ENCODE measurements around the gene ZNF234. TPM values are rescaled to one million over a fixed set of nuclear protein-coding genes. Genes with fewer than 3 reads are reported as not detected.
A peak's percentile ranks its signal among the peaks of the same experiment; 100 is the strongest.
"Not testable (repeated sequence)": the region's sequence is repeated elsewhere in the genome, so short reads cannot be mapped to it uniquely, and the experiment has no call there.

The ZNF234 gene
- total RNA-seq, 2 donors from 2014 or later, result 2.3 to 4.9 TPM

DNA sequence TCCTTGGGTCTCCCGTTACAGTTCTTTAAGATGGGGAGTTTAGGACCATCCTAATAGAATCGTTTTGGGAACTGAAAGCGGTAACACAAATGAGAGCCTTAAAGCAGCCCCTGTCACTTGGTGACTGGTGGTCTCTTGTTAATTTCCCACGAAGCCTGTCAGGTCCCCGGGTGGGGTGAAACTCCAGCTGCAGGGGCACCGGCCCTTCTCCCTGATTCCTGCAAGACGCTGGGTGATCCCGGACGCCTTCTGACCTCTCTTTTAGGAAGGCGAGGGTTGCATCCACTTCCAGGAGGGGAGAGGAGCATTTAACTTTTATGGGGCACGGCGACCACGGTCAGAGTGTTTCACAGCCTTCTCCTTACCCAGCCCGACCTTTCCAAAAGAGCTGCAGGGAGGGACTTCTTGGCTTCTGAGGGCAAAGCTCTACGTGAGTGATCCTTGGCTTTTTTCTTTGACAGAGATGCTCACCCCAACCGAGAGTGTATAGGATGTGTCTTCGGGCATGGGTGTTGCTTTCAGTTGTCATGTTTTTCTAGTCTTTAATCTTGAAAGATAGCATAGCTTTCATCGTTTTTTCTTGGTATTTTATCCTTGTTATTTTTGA, 27.5 kb upstream of the ZNF234 start:
- Histone ChIP-seq H3K4me3 (peak overlapping the region; percentile 70 to 72), H3K4me1 (peaks cover 22% of the 10 kb centered on the region), H3K36me3 (replicated peaks in 1 of 2; ENCODE audit: insufficient read depth in 1 of 2, low read depth in 2 of 2) (peaks cover 3 to 6% of the 10 kb centered on the region in 2 donors), H3K9me3 (peaks cover 0 to 18% (median 0%) of the 10 kb centered on the region in 3 donors), H3K27me3 (no peaks in the 10 kb centered on the region), H3K27ac (peak overlapping the region; percentile 13 to 67 (median 52))
- 2% methylated on average over 18 of the region's 18 CpGs for WGBS, 2 donors
- DNase-seq, result peak in 1 of 4 donors; percentile 13
- intact Hi-C loops (cut with DNase I), result loop anchor here (10.0 kb wide), 2 partner anchors 51 to 109 kb away; partner anchors contain the start of genes ZNF226 and ZNF230
- ATAC-seq, result no peak
- TF ChIP-seq POLR2A (IDR thresholded peaks at IDR 0.05) (no peak), CTCF (IDR thresholded peaks at IDR 0.05) (no peak)

- not testable (repeated sequence) for H3K4me3 ChIP-seq, H3K27ac ChIP-seq
- peaks cover 18 to 20% of the 10 kb centered on the region in 2 donors for H3K36me3 ChIP-seq (replicated peaks in 1 of 2; ENCODE audit: insufficient read depth in 1 of 2, low read depth in 2 of 2)
These were observed 20.2 kb upstream of the ZNF234 start for GRCh38 chr19:44121162-44121561.

GRCh38 chr19:44131955-44132354, 9.4 kb upstream of the ZNF234 start:
- ATAC-seq, result no peak
- DNase-seq, result no peak
- TF ChIP-seq POLR2A (IDR thresholded peaks at IDR 0.05), result no peak
- no peak for TF ChIP-seq CTCF (IDR thresholded peaks at IDR 0.05)
- Histone ChIP-seq H3K27ac (no peak overlapping the region), H3K27me3 (no peaks in the 10 kb centered on the region), H3K9me3 (peaks cover 0 to 29% (median 0%) of the 10 kb centered on the region in 3 donors), H3K4me1 (no peaks in the 10 kb centered on the region), H3K36me3 (replicated peaks in 1 of 2; ENCODE audit: insufficient read depth in 1 of 2, low read depth in 2 of 2) (peaks cover 0 to 7% of the 10 kb centered on the region in 2 donors), H3K4me3 (no peak overlapping the region)
- intact Hi-C loops (cut with DNase I), result no loop called here
- 91 to 92% methylated on average over 5 of the region's 5 CpGs for WGBS, 2 donors

More at GRCh38 chr19:44121162-44121561, 20.2 kb upstream of the ZNF234 start:
- DNase-seq; H3K27me3 ChIP-seq; H3K4me1 ChIP-seq; intact Hi-C loops (cut with DNase I); ATAC-seq: not testable (repeated sequence)
- 85 to 88% methylated on average over 4 of the region's 4 CpGs for WGBS, 2 donors
- H3K9me3 ChIP-seq, result peaks cover 0 to 20% (median 0%) of the 10 kb centered on the region in 3 donors

- peak in 2 of 4 donors; percentile 7 to 12 for DNase-seq
- WGBS, 2 donors, result 2 to 6% methylated on average over 12 to 13 of the region's 13 CpGs
These were observed 692 bp downstream of the ZNF234 start for GRCh38 chr19:44142059-44142433.

DNA sequence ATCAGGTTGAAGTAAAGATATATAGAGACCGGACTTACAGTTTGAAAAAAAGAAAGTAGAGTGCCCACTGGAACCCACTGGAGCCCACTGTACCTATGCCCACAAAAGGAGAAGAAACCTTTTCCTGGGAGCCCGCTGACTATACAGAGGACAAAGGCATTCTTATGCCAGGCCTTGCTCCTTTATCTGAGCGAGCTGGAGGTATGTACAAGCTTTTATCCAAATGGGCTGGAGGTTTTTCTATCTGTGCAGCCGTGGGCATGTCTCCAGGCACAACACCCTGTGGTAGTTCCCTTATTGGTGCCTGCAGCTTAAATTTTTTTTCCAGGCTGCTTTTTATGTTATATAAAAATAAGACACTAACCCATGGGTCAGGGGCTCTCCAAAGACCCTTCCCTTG, 8.4 kb downstream of the ZNF234 start:
- Histone ChIP-seq H3K27me3 (no peaks in the 10 kb centered on the region), H3K9me3 (peaks cover 0 to 30% (median 0%) of the 10 kb centered on the region in 3 donors), H3K4me3 (no peak overlapping the region), H3K27ac (no peak overlapping the region), H3K36me3 (replicated peaks in 1 of 2; ENCODE audit: insufficient read depth in 1 of 2, low read depth in 2 of 2) (peaks cover 25 to 33% of the 10 kb centered on the region in 2 donors), H3K4me1 (no peaks in the 10 kb centered on the region)
- 96 to 98% methylated on average over 4 of the region's 4 CpGs for WGBS, 2 donors
- DNase-seq, result no peak
- TF ChIP-seq POLR2A (IDR thresholded peaks at IDR 0.05), result no peak
- ATAC-seq, result no peak
- intact Hi-C loops (cut with DNase I), result no loop called here

More at GRCh38 chr19:44142059-44142433, 692 bp downstream of the ZNF234 start:
- H3K27me3 ChIP-seq, result no peaks in the 10 kb centered on the region
- intact Hi-C loops (cut with DNase I), result no loop called here
- H3K4me3 ChIP-seq, result peak overlapping the region; percentile 51 to 91
- H3K9me3 ChIP-seq, result no peaks in the 10 kb centered on the region
- H3K27ac ChIP-seq, result peak overlapping the region in 2 of 4 donors; percentile 64 to 70
- H3K4me1 ChIP-seq, result peaks cover 11% of the 10 kb centered on the region
- no peak for ATAC-seq
- H3K36me3 ChIP-seq (replicated peaks in 1 of 2; ENCODE audit: insufficient read depth in 1 of 2, low read depth in 2 of 2), result peaks cover 0 to 2% of the 10 kb centered on the region in 2 donors
- TF ChIP-seq POLR2A (IDR thresholded peaks at IDR 0.05) (no peak), CTCF (IDR thresholded peaks at IDR 0.05) (no peak)

All from body of pancreas (tissue), 4 donors.